HG03521 (cell line): ENCODE measurements around the gene NECAB3.

Experiments
- ATAC-seq: cut with Tn5 transposase; IDR thresholded peaks from one replicate; pipeline ENCODE4 v1.9.1; 2021; ENCODE audit warnings: mild to moderate bottlenecking, moderate library complexity; ENCODE audit not compliant: unreplicated experiment

Gene NECAB3

GRCh38 chr20:33624399-33624798 is 49.8 kb downstream of the NECAB3 start:
- ATAC-seq, result no peak

GRCh38 chr20:33622705-33623365 is 51.4 kb downstream of the NECAB3 start:
- no peak for ATAC-seq

- no peak for ATAC-seq
These were observed 52.4 kb downstream of the NECAB3 start for GRCh38 chr20:33621717-33622400.

- no peak for ATAC-seq
These were observed 62.2 kb downstream of the NECAB3 start for GRCh38 chr20:33612001-33612400.

- ATAC-seq, result no peak
These were observed 63.1 kb downstream of the NECAB3 start for GRCh38 chr20:33611106-33611505.

GRCh38 chr20:33609504-33609903 is 64.7 kb downstream of the NECAB3 start:
- ATAC-seq, result no peak
